Measurements from ENCODE around the gene NDUFA7. TPM values are rescaled to one million over a fixed set of nuclear protein-coding genes. Genes with fewer than 3 reads are reported as not detected.

Gene NDUFA7
- total RNA-seq, 1 donor from 2014 or later, result 49.3 TPM

DNA sequence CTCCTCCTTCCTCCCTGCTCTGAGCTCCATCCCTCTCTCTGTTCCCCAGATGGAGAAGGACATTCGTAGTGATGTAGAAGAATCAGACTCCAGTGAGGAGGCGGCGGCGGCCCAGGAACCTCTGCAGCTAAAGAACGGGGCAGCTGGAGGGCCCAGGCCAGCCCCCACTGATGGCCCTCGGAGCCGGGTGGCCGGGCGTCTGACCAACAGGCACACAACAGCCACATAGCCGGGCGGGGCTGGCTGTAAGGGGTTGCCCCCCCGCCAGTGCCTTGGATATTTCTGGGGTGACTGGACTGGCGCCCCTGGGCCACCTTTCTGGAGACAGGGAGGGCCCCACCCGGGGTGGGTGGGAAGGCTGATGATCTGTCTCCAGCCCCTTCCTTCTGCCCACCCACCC lies 59.3 kb downstream of the NDUFA7 start:
- no peaks in the 10 kb centered on the region for H3K9me3 ChIP-seq (ENCODE audit: insufficient read depth, low read depth, low read length)
- H3K9me3 Mint-ChIP-seq (ENCODE audit: unreplicated experiment), result peaks cover 3% of the 10 kb centered on the region
- H3K4me2 ChIP-seq (ENCODE audit: low read length), result no peak overlapping the region
- H3K4me1 Mint-ChIP-seq (ENCODE audit: low read depth, unreplicated experiment), result no peaks in the 10 kb centered on the region
- H3K4me1 ChIP-seq (ENCODE audit: insufficient read depth, low read length), result no peaks in the 10 kb centered on the region
- no peak overlapping the region for H3K4me3 Mint-ChIP-seq (ENCODE audit: unreplicated experiment)
- no peaks in the 10 kb centered on the region for H4K20me1 ChIP-seq (ENCODE audit: insufficient read depth, low read length)
- no peak overlapping the region for H2AFZ ChIP-seq (ENCODE audit: low read depth, low read length)
- H3K36me3 ChIP-seq (ENCODE audit: insufficient read depth, low read length), result no peaks in the 10 kb centered on the region
- no peak overlapping the region for H3K9ac ChIP-seq (ENCODE audit: low read length)
- H3K27me3 ChIP-seq (ENCODE audit: insufficient read depth, low read length), result no peaks in the 10 kb centered on the region
- TF ChIP-seq, protein P1, sequence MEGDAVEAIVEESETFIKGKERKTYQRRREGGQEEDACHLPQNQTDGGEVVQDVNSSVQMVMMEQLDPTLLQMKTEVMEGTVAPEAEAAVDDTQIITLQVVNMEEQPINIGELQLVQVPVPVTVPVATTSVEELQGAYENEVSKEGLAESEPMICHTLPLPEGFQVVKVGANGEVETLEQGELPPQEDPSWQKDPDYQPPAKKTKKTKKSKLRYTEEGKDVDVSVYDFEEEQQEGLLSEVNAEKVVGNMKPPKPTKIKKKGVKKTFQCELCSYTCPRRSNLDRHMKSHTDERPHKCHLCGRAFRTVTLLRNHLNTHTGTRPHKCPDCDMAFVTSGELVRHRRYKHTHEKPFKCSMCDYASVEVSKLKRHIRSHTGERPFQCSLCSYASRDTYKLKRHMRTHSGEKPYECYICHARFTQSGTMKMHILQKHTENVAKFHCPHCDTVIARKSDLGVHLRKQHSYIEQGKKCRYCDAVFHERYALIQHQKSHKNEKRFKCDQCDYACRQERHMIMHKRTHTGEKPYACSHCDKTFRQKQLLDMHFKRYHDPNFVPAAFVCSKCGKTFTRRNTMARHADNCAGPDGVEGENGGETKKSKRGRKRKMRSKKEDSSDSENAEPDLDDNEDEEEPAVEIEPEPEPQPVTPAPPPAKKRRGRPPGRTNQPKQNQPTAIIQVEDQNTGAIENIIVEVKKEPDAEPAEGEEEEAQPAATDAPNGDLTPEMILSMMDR (IDR thresholded peaks at IDR 0.05; ENCODE audit: insufficient read depth, low read depth, low read length), result no peak
- TF ChIP-seq EZH2 (IDR thresholded peaks at IDR 0.05; ENCODE audit: insufficient read depth, low read length), result no peak
- FAIRE-seq (no peak), DNase-seq (ENCODE audit: low read depth) (no peak)
- H3K4me3 ChIP-seq (ENCODE audit: insufficient read depth, low read depth, low read length), result no peak overlapping the region
- no peaks in the 10 kb centered on the region for H3K79me2 ChIP-seq (ENCODE audit: insufficient read depth, low read length)
- peaks cover 2% of the 10 kb centered on the region for H3K27me3 Mint-ChIP-seq (ENCODE audit: low read depth, unreplicated experiment)
- no peak overlapping the region for H3K27ac ChIP-seq (ENCODE audit: low read depth, low read length)
- H3K27ac Mint-ChIP-seq (ENCODE audit: unreplicated experiment), result no peak overlapping the region
- H3K36me3 Mint-ChIP-seq (ENCODE audit: low read depth, unreplicated experiment), result peaks cover 8% of the 10 kb centered on the region

DNA sequence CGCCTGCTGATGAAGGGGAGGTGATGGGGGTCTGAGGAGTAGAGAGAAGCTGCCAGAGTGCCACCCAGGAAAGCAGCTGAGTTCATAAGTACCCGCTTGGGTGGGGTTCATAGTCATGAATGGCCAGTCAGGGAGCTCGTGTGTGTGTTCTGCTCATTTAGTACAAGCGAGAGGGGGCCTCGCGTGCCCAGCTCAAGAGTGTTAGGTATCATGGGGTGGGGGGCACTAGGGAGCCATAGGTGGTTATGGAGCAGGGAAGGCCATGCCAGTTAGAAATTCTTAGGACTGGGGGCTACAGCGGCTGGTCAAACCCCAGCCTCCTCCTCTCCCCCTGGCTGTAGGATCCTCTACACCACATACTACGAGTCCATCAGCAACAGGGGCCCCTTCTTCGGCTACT lies 59.8 kb downstream of the NDUFA7 start:
- Histone ChIP-seq H3K9me3 (ENCODE audit: insufficient read depth, low read depth, low read length) (no peaks in the 10 kb centered on the region), H3K79me2 (ENCODE audit: insufficient read depth, low read length) (no peaks in the 10 kb centered on the region), H2AFZ (ENCODE audit: low read depth, low read length) (no peak overlapping the region), H3K4me2 (ENCODE audit: low read length) (no peak overlapping the region), H3K4me3 (ENCODE audit: insufficient read depth, low read depth, low read length) (no peak overlapping the region), H3K27ac (ENCODE audit: low read depth, low read length) (no peak overlapping the region), H3K9ac (ENCODE audit: low read length) (no peak overlapping the region), H3K27me3 (ENCODE audit: insufficient read depth, low read length) (no peaks in the 10 kb centered on the region), H3K4me1 (ENCODE audit: insufficient read depth, low read length) (no peaks in the 10 kb centered on the region), H4K20me1 (ENCODE audit: insufficient read depth, low read length) (no peaks in the 10 kb centered on the region), H3K36me3 (ENCODE audit: insufficient read depth, low read length) (no peaks in the 10 kb centered on the region)
- Mint-ChIP-seq H3K27ac (ENCODE audit: unreplicated experiment) (no peak overlapping the region), H3K36me3 (ENCODE audit: low read depth, unreplicated experiment) (peaks cover 9% of the 10 kb centered on the region), H3K9me3 (ENCODE audit: unreplicated experiment) (peaks cover 3% of the 10 kb centered on the region), H3K27me3 (ENCODE audit: low read depth, unreplicated experiment) (peaks cover 2% of the 10 kb centered on the region), H3K4me1 (ENCODE audit: low read depth, unreplicated experiment) (no peaks in the 10 kb centered on the region), H3K4me3 (ENCODE audit: unreplicated experiment) (no peak overlapping the region)
- TF ChIP-seq, protein P1 (IDR thresholded peaks at IDR 0.05; ENCODE audit: insufficient read depth, low read depth, low read length), result no peak
- TF ChIP-seq EZH2 (IDR thresholded peaks at IDR 0.05; ENCODE audit: insufficient read depth, low read length), result no peak
- DNase-seq (ENCODE audit: low read depth), result no peak
- no peak for FAIRE-seq

Other genes starting within 250 kb of the NDUFA7 start
- gene FBN3, start 171.8 kb downstream of the NDUFA7 start, total RNA-seq, result 0.53 and 1.00 TPM in 2 replicates
- 13.3 and 15.7 TPM in 2 replicates for gene CERS4, start 112.0 kb downstream of the NDUFA7 start, total RNA-seq
- 35.6 and 42.2 TPM in 2 replicates for gene CD320, start 13.0 kb downstream of the NDUFA7 start, total RNA-seq
- gene RPS28, start 121 bp upstream of the NDUFA7 start, total RNA-seq, result 1,111 and 1,198 TPM in 2 replicates
- gene KANK3, start 21.9 kb upstream of the NDUFA7 start, total RNA-seq, result 0.94 and 2.9 TPM in 2 replicates
- 110 and 115 TPM in 2 replicates for gene ANGPTL4, start 42.8 kb upstream of the NDUFA7 start, total RNA-seq
- 85.2 and 89.1 TPM in 2 replicates for gene RAB11B, start 69.0 kb upstream of the NDUFA7 start, total RNA-seq
- gene MARCHF2, start 91.9 kb upstream of the NDUFA7 start, total RNA-seq, result 29.0 and 30.9 TPM in 2 replicates
- gene HNRNPM, start 123.6 kb upstream of the NDUFA7 start, total RNA-seq, result 137 and 172 TPM in 2 replicates
- 0.25 and 0.36 TPM in 2 replicates for gene PRAM1, start 181.3 kb upstream of the NDUFA7 start, total RNA-seq
- 15.8 and 17.2 TPM in 2 replicates for gene ZNF414, start 192.8 kb upstream of the NDUFA7 start, total RNA-seq